GM04504 (cell line): Measurements from ENCODE around the gene DSTN.

Experiments
- DNase-seq: peaks from one replicate; pipeline ENCODE4 v3.0.0-alpha.2; 2012; ENCODE audit warnings: low read depth

DSTN gene

GRCh38 chr20:17580895-17581294 is 11.0 kb downstream of the DSTN start:
- DNase-seq: no peak

GRCh38 chr20:17583126-17583525 is 13.3 kb downstream of the DSTN start:
- no peak for DNase-seq

DNA sequence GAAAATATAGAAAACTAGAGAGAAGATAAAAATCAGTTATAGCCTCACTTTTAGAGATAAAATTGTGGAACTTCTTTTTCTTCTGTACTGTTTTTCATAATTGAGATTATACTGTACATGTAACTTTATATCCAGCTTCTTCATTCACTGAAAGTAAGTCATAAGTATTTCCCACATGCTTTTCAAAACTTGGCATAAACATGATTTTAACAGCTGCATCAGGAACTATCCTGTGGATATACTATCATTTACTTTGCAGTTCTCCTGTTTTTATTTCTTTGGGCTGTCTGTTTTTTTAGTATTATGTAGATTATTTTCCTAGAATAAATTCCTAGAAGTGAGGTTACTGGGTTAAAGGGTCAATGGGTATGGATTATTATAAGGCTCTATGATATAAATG is 14.8 kb downstream of the DSTN start:
- no peak for DNase-seq

GRCh38 chr20:17586250-17586649 is 16.4 kb downstream of the DSTN start:
- no peak for DNase-seq

DNA sequence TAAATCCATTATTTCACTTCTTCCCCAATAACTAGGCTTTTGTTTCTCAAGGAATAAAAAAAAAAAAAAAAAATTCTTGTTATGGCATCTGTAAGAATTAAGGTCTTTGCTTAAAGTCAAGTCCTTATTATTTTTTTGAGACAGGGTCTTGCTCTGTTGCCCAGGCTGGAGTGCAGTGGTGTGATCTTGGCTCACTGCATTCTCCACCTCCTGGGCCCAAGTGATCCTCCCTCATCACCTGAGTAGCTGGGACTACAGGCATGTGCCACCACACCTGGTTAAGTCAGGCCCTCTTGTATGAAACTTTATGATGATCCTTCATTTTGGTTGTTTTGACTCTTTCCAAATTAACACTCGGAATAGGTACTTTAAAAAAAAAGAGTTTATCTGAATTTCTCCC is 17.3 kb downstream of the DSTN start:
- DNase-seq: no peak

DNA sequence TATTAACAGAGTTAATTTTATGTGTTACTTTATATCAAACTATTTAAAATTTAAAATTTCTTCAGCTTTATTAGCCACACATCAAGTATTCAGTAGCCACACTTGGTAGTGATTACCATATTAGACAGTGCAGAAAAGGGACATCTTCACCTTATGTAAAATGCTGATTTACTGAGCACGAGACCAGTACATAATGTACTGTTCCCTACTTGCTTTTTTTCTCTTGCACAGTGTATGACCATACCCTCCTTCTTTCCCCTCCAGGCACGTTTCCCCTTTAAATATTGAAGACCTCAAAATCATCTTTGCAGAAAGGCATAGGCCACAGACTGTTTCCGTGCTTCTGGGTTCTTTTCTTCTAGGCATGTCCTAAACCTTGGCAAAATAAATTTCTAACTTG is 17.9 kb downstream of the DSTN start:
- DNase-seq: no peak

DNA sequence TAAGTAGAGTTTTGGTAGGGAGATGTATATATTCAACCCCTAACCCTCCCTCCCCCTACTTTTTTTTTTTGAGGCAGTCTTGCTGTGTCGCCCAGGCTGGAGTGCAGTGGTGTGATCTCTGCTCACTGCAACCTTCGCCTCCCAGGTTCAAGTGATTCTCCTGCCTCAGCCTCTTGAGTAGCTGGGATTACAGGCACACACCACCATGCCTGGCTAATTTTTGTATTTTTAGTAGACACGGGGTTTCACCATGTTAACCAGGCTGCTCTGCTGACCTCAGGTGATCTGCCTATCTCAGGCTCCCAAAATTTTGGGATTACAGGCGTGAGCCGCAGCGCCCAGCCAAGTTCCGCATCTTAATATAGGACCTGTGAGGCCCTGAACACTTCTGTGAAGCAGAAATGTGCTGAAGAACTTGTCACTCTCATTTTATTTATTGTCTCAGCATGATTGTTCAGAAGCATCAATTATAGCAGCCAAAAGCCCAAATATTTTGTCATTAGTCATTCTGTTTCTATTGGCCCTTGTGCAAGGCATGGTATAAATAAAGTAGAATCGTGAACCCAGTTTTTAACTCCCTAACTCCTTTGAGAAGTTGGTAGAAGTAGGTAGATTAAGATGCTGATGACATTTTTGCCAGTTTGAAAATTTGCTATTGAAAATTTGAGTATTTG is 19.4 kb downstream of the DSTN start:
- DNase-seq: no peak

GRCh38 chr20:17590245-17590644 is 20.4 kb downstream of the DSTN start:
- DNase-seq: no peak

DNA sequence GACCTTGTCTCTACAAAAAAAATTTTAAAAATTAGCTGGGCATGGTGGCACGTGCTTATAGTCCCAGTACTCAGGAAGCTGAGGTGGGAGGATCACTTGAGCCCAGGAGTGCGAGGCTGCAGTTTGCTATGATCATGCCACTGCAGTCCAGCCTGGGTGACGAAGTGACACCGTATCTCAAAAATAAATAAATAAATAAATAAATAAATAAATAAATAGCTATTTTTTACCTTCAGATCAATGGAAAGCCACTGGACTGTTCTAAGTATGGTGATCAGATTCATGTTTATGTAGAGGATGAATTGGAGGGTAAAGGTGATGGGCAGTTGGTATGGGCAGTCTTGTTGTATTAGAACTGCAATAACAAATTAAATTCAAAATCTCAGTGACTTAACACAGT is 24.0 kb downstream of the DSTN start:
- no peak for DNase-seq

DNA sequence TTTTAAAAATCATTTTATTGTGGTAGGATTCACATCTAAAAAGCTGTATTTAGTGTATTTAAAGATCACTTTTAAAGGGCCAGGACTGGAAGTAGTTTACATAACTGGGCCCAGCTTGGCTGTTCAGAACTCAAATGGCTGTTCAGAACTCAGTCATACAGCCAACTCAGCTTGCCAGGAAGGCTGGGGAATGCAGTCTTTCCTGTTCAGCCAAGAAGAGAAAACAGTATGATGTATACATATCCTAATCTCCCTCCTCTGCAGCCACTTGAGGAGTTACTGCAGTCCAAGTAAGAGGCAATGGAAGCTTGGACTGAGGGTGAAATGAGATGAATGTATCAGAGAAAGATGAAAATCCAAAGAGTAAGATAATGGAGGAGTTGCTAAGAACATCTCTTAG is 24.6 kb downstream of the DSTN start:
- no peak for DNase-seq

DNA sequence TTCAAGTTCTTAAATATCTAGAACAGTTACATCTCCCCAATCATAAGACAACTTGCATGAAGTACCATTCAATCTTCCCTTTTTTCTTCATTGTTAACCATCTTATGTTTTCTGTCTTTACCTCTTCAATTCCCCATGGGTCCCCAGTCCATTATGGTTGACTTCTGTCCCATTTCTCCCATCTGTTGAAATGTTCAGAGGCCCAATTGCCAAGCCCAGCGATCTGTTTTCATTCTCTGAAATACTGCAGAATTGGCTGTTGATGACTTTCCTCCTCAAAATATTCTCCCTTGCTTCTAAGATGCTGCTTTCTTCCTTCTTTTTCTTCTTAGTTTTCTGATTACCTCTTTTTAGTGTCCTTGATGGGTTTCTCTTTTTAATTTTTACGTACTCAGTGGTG is 26.0 kb downstream of the DSTN start:
- DNase-seq: no peak

- no peak for DNase-seq
These were observed 28.2 kb downstream of the DSTN start for GRCh38 chr20:17598013-17598550.

DNA sequence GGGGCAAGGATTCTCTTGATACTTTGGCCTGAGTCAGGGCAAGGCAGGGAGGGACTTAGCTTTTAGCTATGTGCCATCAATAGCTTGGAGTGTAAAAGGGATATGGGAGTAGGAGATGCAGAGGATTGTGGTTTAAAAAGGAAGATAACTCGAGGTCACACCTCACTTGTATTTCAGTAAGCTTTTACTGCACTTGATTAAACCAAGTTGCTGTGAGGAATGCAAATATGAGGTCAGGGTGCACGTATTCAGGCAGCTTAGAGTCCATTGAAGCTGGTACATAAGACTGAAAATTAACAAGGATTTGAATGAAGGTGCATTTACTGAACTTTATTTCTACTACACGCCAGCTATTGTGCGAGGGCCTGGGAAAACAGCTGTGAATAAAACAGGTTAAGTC is 32.1 kb downstream of the DSTN start:
- no peak for DNase-seq

DNA sequence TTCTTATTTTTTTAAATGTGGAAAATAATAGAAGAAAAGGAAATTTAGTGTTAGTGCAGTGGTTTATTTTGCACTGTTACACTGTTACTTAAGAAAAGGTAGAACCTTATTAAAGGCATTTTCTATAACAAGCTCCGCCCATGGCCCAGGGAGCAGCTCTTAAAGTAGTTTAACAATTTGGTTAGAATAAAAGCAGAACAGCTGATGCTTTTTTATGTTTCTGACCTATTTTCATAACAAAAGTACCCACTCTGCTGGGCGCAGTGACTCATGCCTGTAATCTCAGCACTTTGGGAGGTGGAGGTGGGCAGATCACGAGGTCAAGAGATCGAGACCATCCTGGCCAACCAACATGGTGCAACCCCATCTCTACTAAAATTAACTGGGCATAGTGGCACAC is 32.6 kb downstream of the DSTN start:
- DNase-seq: no peak

DNA sequence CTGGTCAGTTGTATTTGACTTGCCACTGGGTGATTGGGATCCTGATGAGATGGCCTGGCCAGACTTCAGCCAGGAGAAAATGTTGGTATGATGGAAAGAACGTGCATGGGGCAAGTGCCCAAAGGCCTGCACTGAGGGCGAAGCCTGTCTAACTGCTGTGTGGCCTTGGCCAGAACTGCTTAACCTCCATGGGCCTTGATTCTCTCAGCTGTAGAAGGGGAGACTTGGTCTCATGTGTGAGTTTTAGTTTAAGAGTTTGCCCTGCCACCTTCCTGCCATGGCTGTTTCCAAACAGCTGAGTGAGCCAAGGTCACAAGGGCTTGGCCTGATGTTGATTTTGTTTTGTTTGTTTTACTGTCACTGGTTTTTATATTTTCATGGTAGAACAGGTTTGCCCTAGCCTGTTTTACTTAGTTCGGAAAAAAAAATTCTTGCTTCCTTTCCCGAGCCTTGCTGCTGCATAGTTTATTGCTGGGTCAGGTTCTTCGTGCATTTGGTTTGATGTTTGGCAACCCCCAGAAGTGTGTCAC is 35.3 kb downstream of the DSTN start:
- DNase-seq: no peak

GRCh38 chr20:17606001-17606400 is 36.1 kb downstream of the DSTN start:
- no peak for DNase-seq

DNA sequence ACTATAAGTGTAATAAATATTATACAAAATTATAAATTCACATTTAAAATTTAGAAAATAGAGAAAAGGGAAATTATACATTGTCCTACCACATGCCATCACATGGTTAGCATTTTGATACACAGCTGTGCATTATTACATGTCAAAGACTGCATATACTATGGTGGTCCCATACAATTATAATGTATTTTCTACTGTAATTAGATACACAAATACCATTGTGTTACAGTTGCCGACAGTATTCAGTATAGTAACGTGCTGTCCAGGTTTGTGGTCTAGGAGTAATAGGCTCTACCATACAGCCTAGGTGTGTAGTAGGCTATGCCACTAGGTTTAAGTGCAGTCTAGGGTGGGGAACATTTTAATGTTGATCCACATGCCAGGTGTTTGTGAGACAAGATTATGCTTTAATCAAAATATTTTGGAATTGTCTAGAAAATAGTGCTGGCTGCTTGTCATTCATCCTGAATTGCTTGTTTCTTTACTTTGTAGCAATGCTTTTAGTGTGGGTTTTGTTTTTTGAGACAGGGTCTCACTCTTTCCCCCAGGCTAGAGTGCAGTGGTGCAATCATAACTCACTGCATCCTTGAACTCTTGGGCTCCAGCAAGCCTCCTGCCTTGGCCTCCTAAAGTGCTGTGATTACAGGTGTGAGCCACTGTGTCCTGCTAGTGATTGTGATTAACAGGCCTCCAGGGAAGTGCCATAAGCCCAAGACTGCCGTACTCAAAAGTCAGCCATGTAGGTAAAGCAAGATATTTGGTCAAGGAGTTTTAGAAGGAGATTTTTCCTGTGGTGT is 39.0 kb downstream of the DSTN start:
- no peak for DNase-seq

- DNase-seq: no peak
These were observed 40.0 kb downstream of the DSTN start for GRCh38 chr20:17609811-17610377.

GRCh38 chr20:17610566-17611289 is 40.9 kb downstream of the DSTN start:
- DNase-seq: no peak

DNA sequence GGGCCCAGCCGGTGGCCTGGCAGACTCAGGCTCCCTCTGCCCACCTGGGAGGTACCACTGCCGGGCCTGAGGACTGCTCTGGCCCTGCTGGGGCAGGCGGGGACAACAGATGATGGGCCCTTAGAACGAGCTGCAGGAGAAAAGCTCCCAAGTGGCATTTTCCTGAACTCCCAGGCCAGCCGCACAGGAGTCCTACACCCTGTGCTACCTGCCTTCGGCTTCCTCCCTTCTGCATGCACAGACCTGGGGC is 41.3 kb downstream of the DSTN start:
- no peak for DNase-seq

DNA sequence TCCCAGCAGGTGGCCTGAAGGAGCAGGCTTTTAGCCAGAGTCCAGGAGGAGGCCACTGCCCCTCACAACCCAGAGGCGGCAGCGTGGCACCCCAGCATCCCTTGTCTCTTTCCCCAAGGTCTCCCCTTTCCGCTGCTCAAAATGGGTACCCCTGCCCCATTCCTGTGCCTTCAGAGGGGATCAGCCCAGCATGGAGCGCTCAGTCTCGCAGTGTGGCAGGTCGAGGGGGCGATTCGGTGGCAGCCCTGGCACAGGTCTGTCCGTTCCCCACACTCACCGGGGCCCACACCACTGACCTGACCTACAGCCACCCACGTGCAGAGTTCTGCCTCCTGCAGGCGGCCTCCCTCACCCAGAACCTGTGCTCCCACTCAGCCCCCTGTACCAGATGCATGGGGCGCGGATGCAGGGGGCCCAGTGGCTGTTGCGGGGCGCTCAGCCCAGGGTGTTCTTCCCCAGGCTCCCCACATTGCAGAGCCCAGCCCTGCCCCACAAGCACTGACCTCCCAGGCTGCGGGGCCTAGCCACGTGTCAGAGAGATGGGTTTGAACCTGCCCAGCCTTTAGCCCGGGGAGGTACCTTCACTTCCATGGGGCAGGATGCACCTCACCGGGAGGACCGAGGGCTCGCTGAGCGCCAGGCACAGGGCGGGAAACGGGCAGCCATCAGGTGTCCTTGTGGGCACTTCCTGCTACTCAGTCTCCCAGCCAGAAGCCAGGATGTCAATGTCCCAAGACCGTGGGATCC is 41.8 kb downstream of the DSTN start:
- no peak for DNase-seq
